Natural killer cell (primary cell): Measurements from ENCODE around the gene DNAJB5. TPM values are rescaled to one million over a fixed set of nuclear protein-coding genes. Genes with fewer than 3 reads are reported as not detected.

Experiments
- ATAC-seq, 3 donors: fragments of 150-1000 bp in 2 of 3; fragments of 200-7000 bp in 1 of 3; cut with Tn5 transposase; 1 replicate in 1 of 3; 2 replicates in 2 of 3; pipeline ENCODE4 v1.10.0; 2021; ENCODE audit warnings: mild to moderate bottlenecking in 2 of 3, moderate library complexity in 2 of 3
- DNase-seq, 2 donors: peaks; one replicate each; pipeline versions ENCODE4 v3.0.0 to v3.0.0-alpha.2; 2013 to 2021; ENCODE audit warnings: mixed read lengths in 1 of 2
- H3K27ac ChIP-seq: one replicate; pipeline ENCODE4 v1.5.1; 2013; ENCODE audit warnings: mild to moderate bottlenecking, low read length
- H3K27me3 ChIP-seq: one replicate; pipeline ENCODE4 v1.6.1; 2013; ENCODE audit warnings: low read length; ENCODE audit not compliant: control insufficient read depth, insufficient read depth
- H3K36me3 ChIP-seq: one replicate; pipeline ENCODE4 v1.6.1; 2013; ENCODE audit warnings: low read length; ENCODE audit not compliant: control insufficient read depth, insufficient read depth
- H3K4me1 ChIP-seq: one replicate; pipeline ENCODE4 v1.6.1; 2013; ENCODE audit warnings: low read length; ENCODE audit not compliant: control insufficient read depth, insufficient read depth
- H3K4me3 ChIP-seq: one replicate; pipeline ENCODE4 v1.5.1; 2013; ENCODE audit warnings: low read length
- H3K9me3 ChIP-seq: one replicate; pipeline ENCODE4 v1.6.1; 2013; ENCODE audit warnings: low read length; ENCODE audit not compliant: control insufficient read depth, insufficient read depth
- H3K27ac Mint-ChIP-seq, 2 donors: one replicate each; pipeline ENCODE4 v1.8.0; 2022; ENCODE audit warnings: mild to moderate bottlenecking in 2 of 2, mixed read lengths in 2 of 2, moderate library complexity in 1 of 2
- H3K27me3 Mint-ChIP-seq, 2 donors: one replicate each; pipeline ENCODE4 v1.8.0; 2022; ENCODE audit warnings: low read depth in 2 of 2, mixed read lengths in 2 of 2
- H3K36me3 Mint-ChIP-seq: one replicate; pipeline ENCODE4 v1.8.0; 2022; ENCODE audit warnings: mixed read lengths
- H3K4me1 Mint-ChIP-seq, 2 donors: one replicate each; pipeline ENCODE4 v1.8.0; 2022; ENCODE audit warnings: mixed read lengths in 2 of 2
- H3K4me3 Mint-ChIP-seq: one replicate; pipeline ENCODE4 v1.8.0; 2022; ENCODE audit warnings: mild to moderate bottlenecking, moderate library complexity, mixed read lengths
- H3K9me3 Mint-ChIP-seq, 2 donors: one replicate each; pipeline ENCODE4 v1.8.0; 2022; ENCODE audit warnings: mixed read lengths in 2 of 2
- WGBS: methylation state at CpG from one replicate; pipeline ENCODE4 v1.1.7; 2013; ENCODE audit warnings: missing lambda C conversion rate; ENCODE audit not compliant: insufficient coverage; 5-methylcytosine and 5-hydroxymethylcytosine counted together
- intact Hi-C: fragments of 100-400 bp; cut with micrococcal nuclease; formaldehyde crosslinking; loops from one replicate; pipeline ENCODE4 v1.14.2; 2022
- total RNA-seq, 4 donors: library from RNA; stranded (reverse); fragments of 120-200 nt in 1 of 4; gene quantifications; one replicate each; pipeline versions ENCODE4 v1.2.3 to v1.2.4, GENCODE V29; 2013 to 2022
- TF ChIP-seq, protein P1 (sequence below): fragments of 200-600 bp; IDR thresholded peaks from one replicate; pipeline ENCODE4 v1.8.0; 2022; ENCODE audit warnings: antibody characterized with exemption

The DNAJB5 gene
- total RNA-seq, 3 donors from 2014 or later (not counting 1 experiment from before 2014, with no cell fraction given) = 1.1 to 2.4 (median 1.9) TPM

GRCh38 chr9:34994900-34995669, 5.5 kb downstream of the DNAJB5 start:
- H3K27me3 ChIP-seq = no peaks in the 10 kb centered on the region
- H3K9me3 ChIP-seq = no peaks in the 10 kb centered on the region
- DNase-seq = no peak
- no peak overlapping the region for H3K4me3 ChIP-seq
- no peak overlapping the region for H3K27ac Mint-ChIP-seq
- intact Hi-C loops = no loop called here
- peaks cover 7 to 11% of the 10 kb centered on the region in 2 donors for H3K4me1 Mint-ChIP-seq
- 85% methylated on average over 7 of the region's 7 CpGs for WGBS
- TF ChIP-seq, protein P1, sequence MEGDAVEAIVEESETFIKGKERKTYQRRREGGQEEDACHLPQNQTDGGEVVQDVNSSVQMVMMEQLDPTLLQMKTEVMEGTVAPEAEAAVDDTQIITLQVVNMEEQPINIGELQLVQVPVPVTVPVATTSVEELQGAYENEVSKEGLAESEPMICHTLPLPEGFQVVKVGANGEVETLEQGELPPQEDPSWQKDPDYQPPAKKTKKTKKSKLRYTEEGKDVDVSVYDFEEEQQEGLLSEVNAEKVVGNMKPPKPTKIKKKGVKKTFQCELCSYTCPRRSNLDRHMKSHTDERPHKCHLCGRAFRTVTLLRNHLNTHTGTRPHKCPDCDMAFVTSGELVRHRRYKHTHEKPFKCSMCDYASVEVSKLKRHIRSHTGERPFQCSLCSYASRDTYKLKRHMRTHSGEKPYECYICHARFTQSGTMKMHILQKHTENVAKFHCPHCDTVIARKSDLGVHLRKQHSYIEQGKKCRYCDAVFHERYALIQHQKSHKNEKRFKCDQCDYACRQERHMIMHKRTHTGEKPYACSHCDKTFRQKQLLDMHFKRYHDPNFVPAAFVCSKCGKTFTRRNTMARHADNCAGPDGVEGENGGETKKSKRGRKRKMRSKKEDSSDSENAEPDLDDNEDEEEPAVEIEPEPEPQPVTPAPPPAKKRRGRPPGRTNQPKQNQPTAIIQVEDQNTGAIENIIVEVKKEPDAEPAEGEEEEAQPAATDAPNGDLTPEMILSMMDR = no peak
- H3K9me3 Mint-ChIP-seq = no peaks in the 10 kb centered on the region
- H3K27me3 Mint-ChIP-seq = no peaks in the 10 kb centered on the region
- H3K4me1 ChIP-seq = peaks cover 4% of the 10 kb centered on the region
- ATAC-seq = no peak
- no peaks in the 10 kb centered on the region for H3K36me3 ChIP-seq
- H3K36me3 Mint-ChIP-seq = no peaks in the 10 kb centered on the region
- H3K27ac ChIP-seq = no peak overlapping the region
- no peak overlapping the region for H3K4me3 Mint-ChIP-seq

DNA sequence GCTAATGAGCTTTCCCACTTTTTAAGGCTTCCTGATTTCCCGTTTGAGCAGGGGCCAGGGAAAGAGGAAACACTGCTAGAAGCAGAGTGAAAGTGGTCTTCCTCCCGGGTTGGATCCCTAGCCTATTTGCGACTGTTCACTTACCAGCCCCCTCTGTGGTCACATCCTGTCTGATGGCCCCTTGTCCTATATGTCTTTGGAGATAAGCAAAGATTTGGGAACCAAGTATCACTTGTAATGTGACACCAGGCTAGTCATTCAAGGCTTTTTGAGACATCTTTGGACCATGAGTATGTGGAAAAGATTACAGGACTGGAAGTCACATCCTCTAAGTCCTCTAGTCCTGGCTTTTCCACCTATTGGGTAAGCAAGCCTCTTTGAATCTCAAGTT, 6.1 kb downstream of the DNAJB5 start:
- Mint-ChIP-seq H3K4me1 (peaks cover 5 to 6% of the 10 kb centered on the region in 2 donors), H3K4me3 (no peak overlapping the region), H3K27me3 (no peaks in the 10 kb centered on the region), H3K27ac (no peak overlapping the region), H3K36me3 (no peaks in the 10 kb centered on the region), H3K9me3 (no peaks in the 10 kb centered on the region)
- no peak for ATAC-seq
- Histone ChIP-seq H3K36me3 (no peaks in the 10 kb centered on the region), H3K4me1 (no peaks in the 10 kb centered on the region), H3K27me3 (no peaks in the 10 kb centered on the region), H3K4me3 (no peak overlapping the region), H3K27ac (no peak overlapping the region), H3K9me3 (no peaks in the 10 kb centered on the region)
- TF ChIP-seq, protein P1 = no peak
- intact Hi-C loops = no loop called here
- WGBS = 46% methylated on average over 3 of the region's 3 CpGs
- no peak for DNase-seq

GRCh38 chr9:34996181-34996904, 6.8 kb downstream of the DNAJB5 start:
- no peak overlapping the region for H3K27ac ChIP-seq
- Mint-ChIP-seq H3K4me1 (no peaks in the 10 kb centered on the region), H3K9me3 (no peaks in the 10 kb centered on the region), H3K4me3 (no peak overlapping the region), H3K27ac (no peak overlapping the region), H3K36me3 (no peaks in the 10 kb centered on the region), H3K27me3 (no peaks in the 10 kb centered on the region)
- ATAC-seq (no peak), DNase-seq (no peak)
- TF ChIP-seq, protein P1 = no peak
- no peaks in the 10 kb centered on the region for H3K27me3 ChIP-seq
- no peaks in the 10 kb centered on the region for H3K4me1 ChIP-seq
- no peaks in the 10 kb centered on the region for H3K36me3 ChIP-seq
- 96% methylated on average over 26 of the region's 26 CpGs for WGBS
- no peaks in the 10 kb centered on the region for H3K9me3 ChIP-seq
- no peak overlapping the region for H3K4me3 ChIP-seq
- intact Hi-C loops = no loop called here
